BE2C (cell line): ENCODE data around the gene TGIF2.

Experiments used
- DNase-seq: peaks from one replicate; pipeline ENCODE4 v3.0.0-alpha.2; 2020
- H3K27me3 ChIP-seq: fragments of 250-450 bp; sonication (Bioruptor Pico); 2 replicates; pipeline ENCODE4 v1.5.1; 2020; ENCODE audit warnings: mild to moderate bottlenecking
- H3K36me3 ChIP-seq: fragments of 250-450 bp; sonication (Bioruptor Pico); 2 replicates; pipeline ENCODE4 v1.5.1; 2020; ENCODE audit warnings: mild to moderate bottlenecking
- H3K4me1 ChIP-seq: fragments of 250-450 bp; sonication (Bioruptor Pico); 2 replicates; pipeline ENCODE4 v1.5.1; 2020
- H3K4me3 ChIP-seq: 2 replicates; pipeline ENCODE4 v1.5.1; 2011; ENCODE audit warnings: low read depth, low read length
- H3K9me3 ChIP-seq: fragments of 250-450 bp; sonication (Bioruptor Pico); 2 replicates; pipeline ENCODE4 v1.5.1; 2020
- TF ChIP-seq, protein P1 (sequence below): IDR thresholded peaks from 2 replicates; pipeline ENCODE4 v1.5.1; 2012; ENCODE audit warnings: mild to moderate bottlenecking, low read depth, low read length

TGIF2 gene

DNA sequence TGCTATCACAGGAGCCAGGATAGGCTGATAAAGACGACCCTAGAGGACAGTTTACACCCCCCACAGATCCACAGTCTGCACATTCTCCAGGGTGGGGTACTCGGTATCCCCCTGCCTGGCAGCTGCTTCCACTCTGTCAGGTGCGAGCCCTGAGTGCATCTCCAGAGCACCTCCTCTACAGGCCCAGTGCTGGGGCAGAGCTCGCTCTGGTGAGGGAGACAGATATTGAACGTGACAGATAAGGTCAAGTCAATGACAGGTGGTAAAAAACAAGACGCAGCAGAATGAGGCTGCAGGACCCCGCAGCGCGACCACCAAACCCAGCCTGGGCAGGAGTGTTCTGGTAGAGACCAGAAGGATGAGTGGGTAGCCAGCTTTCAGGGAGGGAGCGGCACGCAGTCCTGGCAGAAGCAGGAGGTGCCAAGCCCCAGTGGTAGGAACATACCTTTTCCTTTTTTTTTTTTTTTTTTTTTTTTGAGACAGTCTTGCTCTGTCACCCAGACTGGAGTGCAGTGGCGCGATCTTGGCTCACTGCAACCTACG, 44.5 kb upstream of the TGIF2 start:
- Histone ChIP-seq H3K27me3 (no peaks in the 10 kb centered on the region), H3K4me3 (no peak overlapping the region), H3K36me3 (peaks cover 25% of the 10 kb centered on the region), H3K9me3 (no peaks in the 10 kb centered on the region), H3K4me1 (peaks cover 6% of the 10 kb centered on the region; the same call in 1 of the 2 replicates)
- TF ChIP-seq, protein P1, sequence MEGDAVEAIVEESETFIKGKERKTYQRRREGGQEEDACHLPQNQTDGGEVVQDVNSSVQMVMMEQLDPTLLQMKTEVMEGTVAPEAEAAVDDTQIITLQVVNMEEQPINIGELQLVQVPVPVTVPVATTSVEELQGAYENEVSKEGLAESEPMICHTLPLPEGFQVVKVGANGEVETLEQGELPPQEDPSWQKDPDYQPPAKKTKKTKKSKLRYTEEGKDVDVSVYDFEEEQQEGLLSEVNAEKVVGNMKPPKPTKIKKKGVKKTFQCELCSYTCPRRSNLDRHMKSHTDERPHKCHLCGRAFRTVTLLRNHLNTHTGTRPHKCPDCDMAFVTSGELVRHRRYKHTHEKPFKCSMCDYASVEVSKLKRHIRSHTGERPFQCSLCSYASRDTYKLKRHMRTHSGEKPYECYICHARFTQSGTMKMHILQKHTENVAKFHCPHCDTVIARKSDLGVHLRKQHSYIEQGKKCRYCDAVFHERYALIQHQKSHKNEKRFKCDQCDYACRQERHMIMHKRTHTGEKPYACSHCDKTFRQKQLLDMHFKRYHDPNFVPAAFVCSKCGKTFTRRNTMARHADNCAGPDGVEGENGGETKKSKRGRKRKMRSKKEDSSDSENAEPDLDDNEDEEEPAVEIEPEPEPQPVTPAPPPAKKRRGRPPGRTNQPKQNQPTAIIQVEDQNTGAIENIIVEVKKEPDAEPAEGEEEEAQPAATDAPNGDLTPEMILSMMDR = no peak
- DNase-seq = no peak

DNA sequence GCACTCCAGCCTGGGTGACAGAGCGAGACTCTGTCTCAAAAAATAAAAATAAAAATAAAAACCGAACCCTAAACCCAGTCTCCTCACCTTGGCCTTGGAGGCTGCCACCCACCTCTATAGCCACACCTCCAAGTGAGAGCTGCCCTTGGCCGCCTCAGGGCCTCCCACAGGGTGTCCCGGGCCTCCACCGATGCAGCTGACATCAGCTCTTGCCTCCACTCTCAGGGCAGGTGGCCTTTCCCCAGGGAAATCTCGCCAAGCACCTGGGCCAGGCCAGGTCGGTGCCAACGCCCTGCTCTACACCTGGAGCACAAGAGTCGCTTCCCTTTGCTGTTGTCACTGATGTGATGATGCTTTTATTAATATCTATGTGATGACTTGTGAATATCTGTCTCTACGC, 41.0 kb upstream of the TGIF2 start:
- no peaks in the 10 kb centered on the region for H3K27me3 ChIP-seq
- no peak overlapping the region for H3K4me3 ChIP-seq
- no peaks in the 10 kb centered on the region for H3K9me3 ChIP-seq
- H3K36me3 ChIP-seq = peaks cover 10% of the 10 kb centered on the region; the same call in 1 of the 2 replicates
- peaks cover 6% of the 10 kb centered on the region; the same call in 1 of the 2 replicates for H3K4me1 ChIP-seq
- TF ChIP-seq, protein P1 = no peak
- DNase-seq = no peak

DNA sequence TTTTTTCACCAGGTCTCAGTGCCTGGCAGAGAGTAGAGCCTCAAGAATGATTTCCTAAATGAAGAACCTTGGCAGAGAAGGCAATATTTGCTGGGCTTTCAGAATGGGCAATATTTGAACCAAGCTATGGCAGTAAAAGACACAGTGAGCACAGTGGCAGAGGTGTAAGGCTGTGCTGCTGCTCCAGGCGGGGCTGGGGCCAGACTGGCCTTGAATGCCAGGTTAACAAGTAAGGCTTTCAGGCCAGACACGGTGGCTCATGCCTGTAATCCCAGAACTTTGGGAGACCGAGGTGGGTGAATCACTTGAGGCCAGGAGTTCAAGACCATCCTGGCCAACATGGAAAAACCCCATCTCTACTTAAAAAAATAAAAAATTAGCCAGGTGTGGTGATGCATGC, 40.6 kb upstream of the TGIF2 start:
- Histone ChIP-seq H3K9me3 (no peaks in the 10 kb centered on the region), H3K4me1 (peaks cover 6% of the 10 kb centered on the region; the same call in 1 of the 2 replicates), H3K36me3 (peaks cover 6% of the 10 kb centered on the region; the same call in 1 of the 2 replicates), H3K27me3 (no peaks in the 10 kb centered on the region), H3K4me3 (no peak overlapping the region)
- DNase-seq = no peak
- TF ChIP-seq, protein P1 = no peak

DNA sequence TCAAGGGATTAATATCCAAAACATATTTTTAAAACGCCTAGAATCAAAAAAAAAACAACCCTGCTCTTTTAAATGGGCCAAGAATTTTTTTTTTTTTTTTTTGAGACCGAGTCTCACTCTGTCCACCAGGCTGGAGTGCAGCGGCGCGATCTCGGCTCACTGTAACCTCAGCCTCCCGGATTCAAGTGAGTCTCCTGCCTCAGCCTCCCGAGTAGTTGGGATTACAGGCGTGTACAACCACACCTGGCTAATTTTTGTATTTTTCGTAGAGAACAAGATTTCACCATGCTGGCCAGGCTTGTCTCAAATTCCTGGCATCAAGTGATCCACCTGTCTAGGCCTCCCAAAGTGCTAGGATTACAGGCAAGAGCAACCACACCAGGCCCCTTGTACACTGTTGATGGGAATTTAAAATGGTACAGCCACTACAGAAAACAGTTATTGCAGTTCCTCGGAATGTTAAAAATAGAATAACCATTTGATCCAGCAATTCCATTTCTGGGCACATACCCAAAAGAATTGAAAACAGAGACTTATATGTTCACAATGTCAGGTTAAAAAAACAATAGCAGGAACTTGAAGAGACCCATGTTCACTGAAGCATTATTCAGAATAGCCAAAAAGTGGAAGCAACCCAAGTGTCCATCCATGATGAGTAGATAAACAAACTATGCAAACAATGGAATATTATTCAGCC, 35.2 kb upstream of the TGIF2 start:
- no peaks in the 10 kb centered on the region for H3K36me3 ChIP-seq
- H3K4me1 ChIP-seq = no peaks in the 10 kb centered on the region
- H3K9me3 ChIP-seq = no peaks in the 10 kb centered on the region
- no peaks in the 10 kb centered on the region for H3K27me3 ChIP-seq
- no peak for DNase-seq
- TF ChIP-seq, protein P1 = no peak
- H3K4me3 ChIP-seq = no peak overlapping the region

DNA sequence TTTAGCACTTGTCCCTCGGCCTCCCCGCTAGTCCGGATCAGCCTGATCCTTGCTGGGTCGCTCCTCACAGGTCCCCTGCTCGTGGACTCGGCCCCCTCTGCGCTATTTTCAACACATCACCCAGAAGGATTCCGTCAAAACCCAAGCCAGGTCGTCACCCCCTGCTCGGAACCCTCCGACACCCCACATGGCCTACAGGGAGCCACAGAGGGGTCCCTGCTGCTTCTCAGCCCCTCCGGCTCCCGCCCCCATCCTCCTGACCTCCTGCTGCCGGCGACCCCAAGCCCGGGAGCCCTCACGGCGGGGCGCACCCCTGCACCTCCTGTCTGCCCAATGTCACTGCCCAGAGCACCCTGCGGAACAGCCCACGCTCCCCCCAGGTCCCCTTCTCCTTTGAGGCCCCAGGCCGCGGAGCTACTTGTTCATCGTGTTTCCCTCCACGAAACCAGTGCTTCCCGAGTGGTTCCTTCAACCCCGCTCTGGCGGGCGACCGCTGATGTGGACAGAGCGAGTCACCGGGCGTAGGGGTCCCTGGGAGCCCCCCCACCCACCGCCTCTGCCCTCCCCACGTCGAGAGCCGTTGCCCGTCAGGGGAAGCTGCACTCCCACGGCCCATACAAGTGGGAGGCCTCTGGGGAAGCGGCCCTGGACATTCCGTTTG, 32.7 kb upstream of the TGIF2 start:
- DNase-seq = no peak
- TF ChIP-seq, protein P1 = no peak
- Histone ChIP-seq H3K27me3 (no peaks in the 10 kb centered on the region), H3K9me3 (no peaks in the 10 kb centered on the region), H3K4me3 (no peak overlapping the region), H3K36me3 (no peaks in the 10 kb centered on the region), H3K4me1 (no peaks in the 10 kb centered on the region)
